Iris pigment epithelial cell (primary cell): ENCODE results near the gene BAHD1.
"Not testable (repeated sequence)": the region's sequence is repeated elsewhere in the genome, so short reads cannot be mapped to it uniquely, and the experiment has no call there.

Experiments used
- DNase-seq: peaks from one replicate; pipeline ENCODE4 v3.0.0-alpha.2; 2011; ENCODE audit warnings: low read depth

The BAHD1 gene

GRCh38 chr15:40445421-40445922 lies 4.7 kb downstream of the BAHD1 start:
- peak; percentile 53 for DNase-seq

- no peak for DNase-seq
These were observed 5.4 kb downstream of the BAHD1 start for GRCh38 chr15:40446144-40446543.

- no peak for DNase-seq
These were observed 7.6 kb downstream of the BAHD1 start for GRCh38 chr15:40448354-40448753.

- no peak for DNase-seq
These were observed 8.5 kb downstream of the BAHD1 start for GRCh38 chr15:40449275-40449674.

- DNase-seq: no peak
These were observed 9.3 kb downstream of the BAHD1 start for GRCh38 chr15:40450047-40450446.

- DNase-seq: no peak
These were observed 10.9 kb downstream of the BAHD1 start for GRCh38 chr15:40451527-40452158.

- no peak for DNase-seq
These were observed 11.7 kb downstream of the BAHD1 start for GRCh38 chr15:40452296-40453090.

GRCh38 chr15:40453941-40454340 lies 13.2 kb downstream of the BAHD1 start:
- not testable (repeated sequence) for DNase-seq

GRCh38 chr15:40454904-40455391 lies 14.2 kb downstream of the BAHD1 start:
- DNase-seq: peak; percentile 65

- no peak for DNase-seq
These were observed 15.6 kb downstream of the BAHD1 start for GRCh38 chr15:40456299-40456712.

GRCh38 chr15:40456738-40457137 lies 16.0 kb downstream of the BAHD1 start:
- no peak for DNase-seq

GRCh38 chr15:40458495-40459371 lies 18.0 kb downstream of the BAHD1 start:
- no peak for DNase-seq

GRCh38 chr15:40459391-40460015 lies 18.8 kb downstream of the BAHD1 start:
- no peak for DNase-seq

GRCh38 chr15:40460404-40460803 lies 19.7 kb downstream of the BAHD1 start:
- DNase-seq: no peak

- no peak for DNase-seq
These were observed 21.2 kb downstream of the BAHD1 start for GRCh38 chr15:40461958-40462357.

- no peak for DNase-seq
These were observed 22.5 kb downstream of the BAHD1 start for GRCh38 chr15:40463279-40463678.

GRCh38 chr15:40463886-40464545 lies 23.3 kb downstream of the BAHD1 start:
- no peak for DNase-seq

GRCh38 chr15:40464595-40465185 lies 23.9 kb downstream of the BAHD1 start:
- DNase-seq: no peak

GRCh38 chr15:40465939-40466338 lies 25.2 kb downstream of the BAHD1 start:
- DNase-seq: no peak

- no peak for DNase-seq
These were observed 25.9 kb downstream of the BAHD1 start for GRCh38 chr15:40466426-40467260.
